Measurements from ENCODE around the gene GRIFIN.
"Not testable (repeated sequence)": the region's sequence is repeated elsewhere in the genome, so short reads cannot be mapped to it uniquely, and the experiment has no call there.

The GRIFIN gene

DNA sequence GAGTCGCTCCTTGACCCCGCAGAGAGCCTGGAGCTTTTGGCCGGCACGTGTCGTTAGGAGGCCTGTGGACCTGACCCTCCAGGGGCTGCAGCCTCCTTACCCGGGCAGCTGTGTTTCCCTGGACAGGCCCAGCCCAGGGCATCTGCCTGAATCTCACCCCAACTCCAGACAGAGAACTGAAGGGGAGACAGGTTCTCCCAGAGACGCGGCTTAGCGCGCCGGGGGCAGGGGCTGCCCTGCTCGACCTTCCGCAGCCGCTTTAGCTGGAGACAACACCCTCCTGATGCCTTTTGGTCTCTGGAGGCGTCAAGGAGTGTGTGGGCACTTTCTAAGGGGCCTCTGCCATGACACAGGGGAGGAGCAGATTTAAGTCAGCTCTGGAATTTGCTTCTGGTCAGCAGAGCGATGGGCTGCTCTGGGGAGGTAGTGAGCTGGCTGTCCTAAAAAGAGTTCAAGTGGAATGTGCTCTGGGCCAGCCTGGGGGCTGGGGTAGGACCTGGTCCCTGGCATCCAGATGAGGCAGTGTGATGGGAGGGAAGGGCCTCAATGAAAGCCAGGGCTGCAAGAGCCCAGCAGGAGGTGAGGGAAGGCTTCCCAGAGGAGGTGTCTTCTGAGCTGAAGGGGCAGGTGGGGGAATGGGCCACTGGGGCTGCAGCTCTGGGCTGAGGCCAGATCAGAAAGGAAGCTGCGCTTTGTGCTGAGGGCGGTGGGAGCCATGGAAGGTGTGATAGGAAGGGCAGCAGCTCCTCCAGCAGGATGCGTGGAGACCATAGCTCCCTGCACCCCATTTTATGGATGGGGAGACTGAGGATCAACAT is 5.8 kb downstream of the GRIFIN start:
- no peak overlapping the region for H3K27ac ChIP-seq
- no peak for TF ChIP-seq ZFX (IDR thresholded peaks at IDR 0.05)
- TF ChIP-seq, protein P1, sequence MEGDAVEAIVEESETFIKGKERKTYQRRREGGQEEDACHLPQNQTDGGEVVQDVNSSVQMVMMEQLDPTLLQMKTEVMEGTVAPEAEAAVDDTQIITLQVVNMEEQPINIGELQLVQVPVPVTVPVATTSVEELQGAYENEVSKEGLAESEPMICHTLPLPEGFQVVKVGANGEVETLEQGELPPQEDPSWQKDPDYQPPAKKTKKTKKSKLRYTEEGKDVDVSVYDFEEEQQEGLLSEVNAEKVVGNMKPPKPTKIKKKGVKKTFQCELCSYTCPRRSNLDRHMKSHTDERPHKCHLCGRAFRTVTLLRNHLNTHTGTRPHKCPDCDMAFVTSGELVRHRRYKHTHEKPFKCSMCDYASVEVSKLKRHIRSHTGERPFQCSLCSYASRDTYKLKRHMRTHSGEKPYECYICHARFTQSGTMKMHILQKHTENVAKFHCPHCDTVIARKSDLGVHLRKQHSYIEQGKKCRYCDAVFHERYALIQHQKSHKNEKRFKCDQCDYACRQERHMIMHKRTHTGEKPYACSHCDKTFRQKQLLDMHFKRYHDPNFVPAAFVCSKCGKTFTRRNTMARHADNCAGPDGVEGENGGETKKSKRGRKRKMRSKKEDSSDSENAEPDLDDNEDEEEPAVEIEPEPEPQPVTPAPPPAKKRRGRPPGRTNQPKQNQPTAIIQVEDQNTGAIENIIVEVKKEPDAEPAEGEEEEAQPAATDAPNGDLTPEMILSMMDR (conservative IDR thresholded peaks at IDR 0.05) = no peak

DNA sequence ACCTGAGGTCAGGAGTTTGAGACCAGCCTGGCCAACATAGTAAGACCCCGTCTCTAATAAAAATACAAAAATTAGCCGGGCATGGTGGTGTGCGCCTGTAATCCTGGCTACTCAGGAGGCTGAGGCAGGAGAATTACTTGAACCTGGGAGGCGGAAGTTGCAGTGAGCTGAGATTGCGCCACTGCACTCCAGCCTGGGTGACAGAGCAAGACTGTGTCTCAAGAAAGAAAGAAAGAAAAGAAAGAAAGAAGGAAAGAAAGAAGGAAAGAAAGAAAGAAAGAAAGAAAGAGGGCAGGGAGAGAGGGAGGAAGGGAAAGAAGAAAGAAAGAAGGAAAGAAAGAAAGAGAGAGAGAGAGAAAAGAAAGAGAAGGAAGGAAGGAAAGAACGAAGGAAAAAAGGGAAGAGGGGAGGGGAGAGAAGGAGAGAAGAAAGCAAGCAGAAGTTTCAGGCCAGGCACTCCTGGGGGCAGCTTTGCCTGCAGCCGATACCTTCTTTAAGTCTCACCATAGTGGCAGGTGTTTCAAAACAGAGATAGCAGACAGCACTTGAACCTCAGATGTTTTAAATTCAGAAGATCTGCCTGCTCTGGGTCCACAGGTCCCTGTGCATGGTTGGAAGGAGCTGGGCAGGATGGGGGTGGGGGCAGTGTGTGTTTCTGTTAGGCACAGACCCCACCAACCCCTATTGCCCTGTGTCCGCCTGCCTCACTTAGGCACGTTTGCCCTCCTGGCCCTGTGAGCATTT is 6.6 kb downstream of the GRIFIN start:
- not testable (repeated sequence) for H3K27ac ChIP-seq

DNA sequence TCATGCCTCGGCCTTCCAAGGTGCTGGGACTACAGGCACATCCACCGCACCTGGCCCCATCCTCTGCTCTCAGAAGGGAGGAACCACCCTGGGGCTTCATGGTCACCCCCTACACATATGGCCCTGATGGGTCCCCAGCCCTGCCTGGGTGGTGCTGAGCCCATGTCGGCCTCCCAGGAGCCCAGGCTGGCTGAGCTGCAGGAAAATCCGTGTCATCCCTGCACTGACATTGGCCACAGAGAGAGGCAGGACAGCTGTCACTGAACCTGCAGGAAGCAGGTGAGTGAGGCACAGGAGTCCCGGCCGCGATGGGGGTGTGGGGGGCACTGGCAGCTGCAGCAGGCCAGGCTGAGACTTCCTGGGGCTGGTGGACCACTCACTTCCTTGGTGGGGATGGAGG is 8.0 kb downstream of the GRIFIN start:
- H3K27ac ChIP-seq = no peak overlapping the region
- TF ChIP-seq, protein P1 (conservative IDR thresholded peaks at IDR 0.05) = no peak
- no peak for TF ChIP-seq ZFX (IDR thresholded peaks at IDR 0.05)

DNA sequence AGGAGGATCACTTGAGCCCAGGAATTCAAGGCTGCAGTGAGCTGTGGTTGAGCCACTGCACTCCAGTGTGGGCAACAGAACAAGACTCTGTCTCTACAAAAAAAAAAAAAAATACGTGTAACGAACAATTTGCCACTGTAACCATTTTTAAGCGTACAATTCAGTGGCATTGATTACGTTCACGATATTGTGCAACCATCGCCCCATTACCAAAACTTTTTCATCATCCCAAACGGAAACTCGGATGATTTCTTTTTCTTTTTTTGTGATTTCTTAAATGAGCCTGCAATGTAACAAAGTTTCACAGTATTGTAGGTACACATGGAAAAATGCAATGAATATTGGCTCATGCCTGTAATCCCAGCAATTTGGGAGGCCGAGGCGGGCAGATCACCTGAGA is 9.5 kb downstream of the GRIFIN start:
- H3K27ac ChIP-seq = no peak overlapping the region
- TF ChIP-seq, protein P1 (conservative IDR thresholded peaks at IDR 0.05) = no peak
- no peak for TF ChIP-seq ZFX (IDR thresholded peaks at IDR 0.05)

DNA sequence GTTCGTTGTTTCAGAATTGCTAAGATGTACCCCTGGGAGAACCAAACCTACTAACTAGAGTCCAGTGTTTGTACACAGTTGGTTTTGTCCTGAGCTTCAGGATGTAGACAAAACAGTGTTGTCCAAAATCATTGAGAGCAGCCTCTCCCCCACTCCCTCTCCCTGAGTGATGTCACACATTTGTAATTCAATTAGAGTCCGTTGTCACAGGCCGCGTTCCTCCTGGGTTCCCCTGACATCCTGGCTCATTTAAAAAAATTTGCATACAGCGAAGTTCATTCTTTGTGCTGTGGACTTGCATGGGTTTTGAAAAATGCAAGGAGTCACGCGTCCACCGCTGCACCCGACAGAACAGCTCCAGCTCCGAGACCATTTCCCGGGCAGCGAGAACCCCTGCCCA is 10.3 kb downstream of the GRIFIN start:
- no peak overlapping the region for H3K27ac ChIP-seq
- TF ChIP-seq ZFX (IDR thresholded peaks at IDR 0.05) = no peak
- TF ChIP-seq, protein P1 (conservative IDR thresholded peaks at IDR 0.05) = no peak

DNA sequence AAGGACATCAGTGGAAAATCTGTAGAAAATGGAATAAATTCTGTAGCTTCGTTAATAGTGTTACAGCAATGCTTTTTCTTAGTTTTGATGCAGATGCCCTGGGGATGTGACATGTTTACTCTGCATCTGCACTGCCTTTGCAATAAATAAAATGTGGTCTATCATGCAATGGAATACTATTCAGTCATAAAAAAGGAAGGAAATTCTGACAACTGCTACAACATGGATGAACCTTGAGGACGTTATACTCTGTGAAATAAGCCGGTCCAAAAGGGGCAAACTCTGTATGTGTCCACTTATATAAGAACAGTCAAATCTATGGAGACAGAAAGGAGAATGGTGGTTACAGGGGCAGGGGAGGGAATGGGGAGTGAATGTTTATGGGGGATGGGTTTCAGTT is 13.5 kb downstream of the GRIFIN start:
- H3K27ac ChIP-seq = no peak overlapping the region
- TF ChIP-seq, protein P1 (conservative IDR thresholded peaks at IDR 0.05) = no peak
- no peak for TF ChIP-seq ZFX (IDR thresholded peaks at IDR 0.05)

DNA sequence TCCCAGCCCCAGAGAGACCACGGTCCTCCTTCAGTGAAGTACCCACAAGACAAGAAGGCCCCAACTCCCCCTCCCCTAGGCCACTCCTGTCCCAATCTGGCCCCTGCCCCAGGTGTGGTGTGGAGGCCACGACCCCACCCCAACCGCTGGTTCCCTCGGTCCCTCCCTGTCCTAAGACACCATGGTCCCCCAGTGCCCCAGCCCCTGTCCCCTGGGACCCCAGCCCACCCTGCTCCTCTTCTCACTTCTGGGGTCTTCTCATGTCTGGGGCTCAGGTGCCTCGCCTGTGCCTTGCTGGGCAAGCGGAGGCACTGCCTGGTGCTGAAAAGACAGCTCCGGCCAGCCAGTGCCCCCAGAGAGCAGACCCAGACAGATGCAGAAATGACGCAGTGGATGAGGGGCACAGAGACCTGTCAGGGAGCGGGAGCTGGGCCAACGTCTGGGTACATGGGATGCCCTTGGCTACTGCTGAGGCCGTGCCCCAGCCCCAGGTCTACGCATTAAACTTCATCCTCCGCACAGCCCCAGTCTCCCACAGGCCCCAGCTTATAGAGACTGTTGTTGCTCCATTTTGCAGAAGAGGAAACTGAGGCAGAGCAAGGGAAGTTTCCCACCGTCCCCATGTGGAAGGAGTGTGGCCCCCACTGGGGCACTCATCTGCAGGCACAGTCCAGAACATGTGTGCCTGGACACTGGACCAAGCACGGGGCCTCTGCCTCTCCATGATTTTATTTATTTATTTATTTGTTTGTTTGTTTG is 14.8 kb downstream of the GRIFIN start:
- TF ChIP-seq ZFX (IDR thresholded peaks at IDR 0.05) = no peak
- TF ChIP-seq, protein P1 (conservative IDR thresholded peaks at IDR 0.05) = no peak

More for the DNA sequence above, 14.8 kb downstream of the GRIFIN start:
- no peak overlapping the region for H3K27ac ChIP-seq
